NCI-H526 treated with DMSO at 0.1 percent for 48 hours (cell line): ENCODE results near the gene VGLL1.
A peak's percentile ranks its signal among the peaks of the same experiment; 100 is the strongest.

Source experiments
- DNase-seq: peaks from one replicate; lab custom pipeline; 2025; lab: John Stamatoyannopoulos, UW

VGLL1 gene

DNA sequence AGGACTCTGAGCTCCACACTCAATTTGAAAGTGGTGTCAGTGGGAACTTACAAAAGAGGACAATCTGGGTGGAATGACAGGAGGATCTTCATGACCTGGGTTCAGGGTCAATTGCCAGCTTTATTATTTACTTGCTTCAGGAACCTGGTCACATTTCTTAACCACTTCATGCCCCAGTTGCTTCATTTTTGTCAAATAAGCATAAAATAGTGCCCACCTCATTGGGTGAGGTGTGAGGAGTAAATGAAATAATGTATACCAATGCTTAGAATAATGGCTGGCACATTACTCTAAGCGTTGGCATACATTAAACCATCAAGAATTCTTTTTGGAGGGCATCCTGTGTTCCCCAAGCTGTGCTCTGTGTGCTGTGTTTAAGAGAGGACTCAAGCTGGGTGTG is 19.4 kb downstream of the VGLL1 start:
- DNase-seq: no peak

DNA sequence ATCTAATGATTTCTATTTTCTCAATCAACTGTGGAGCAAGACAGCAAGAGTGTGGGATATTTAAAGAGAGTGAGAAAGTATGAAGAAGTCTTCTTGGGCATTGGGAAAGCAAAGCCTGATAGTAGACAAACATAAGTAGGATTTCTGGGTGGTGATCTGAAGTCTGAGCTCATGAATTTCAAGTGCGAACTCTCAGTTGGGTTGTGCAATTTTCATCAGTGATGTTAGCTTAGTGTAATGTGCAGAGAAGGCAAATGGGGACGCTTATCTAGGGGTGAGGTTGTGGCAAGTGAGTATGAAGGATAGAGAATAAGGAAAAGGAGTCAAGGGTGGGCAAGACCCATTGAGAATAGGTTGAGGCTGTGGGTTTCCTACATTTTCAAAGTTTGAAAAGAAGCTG is 23.7 kb downstream of the VGLL1 start:
- DNase-seq: no peak

DNA sequence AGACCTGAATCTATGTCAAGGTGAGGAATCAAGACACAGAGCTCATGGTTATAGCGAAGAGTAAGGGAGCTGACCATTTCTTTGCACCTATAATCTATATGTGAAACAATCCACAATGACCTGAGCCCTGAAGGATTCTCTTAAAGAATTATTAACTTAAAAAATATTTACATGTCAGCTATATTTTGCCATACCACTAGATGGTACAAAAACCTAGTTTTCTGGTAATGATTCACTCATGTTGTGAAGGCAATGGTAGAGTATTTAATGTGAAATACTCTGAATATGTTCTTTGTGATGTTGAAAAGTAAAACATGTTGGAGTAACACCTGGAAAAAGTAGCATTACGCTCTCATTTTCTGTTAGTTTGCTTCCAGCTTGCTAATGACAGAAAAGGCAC is 40.0 kb downstream of the VGLL1 start:
- DNase-seq: no peak

DNA sequence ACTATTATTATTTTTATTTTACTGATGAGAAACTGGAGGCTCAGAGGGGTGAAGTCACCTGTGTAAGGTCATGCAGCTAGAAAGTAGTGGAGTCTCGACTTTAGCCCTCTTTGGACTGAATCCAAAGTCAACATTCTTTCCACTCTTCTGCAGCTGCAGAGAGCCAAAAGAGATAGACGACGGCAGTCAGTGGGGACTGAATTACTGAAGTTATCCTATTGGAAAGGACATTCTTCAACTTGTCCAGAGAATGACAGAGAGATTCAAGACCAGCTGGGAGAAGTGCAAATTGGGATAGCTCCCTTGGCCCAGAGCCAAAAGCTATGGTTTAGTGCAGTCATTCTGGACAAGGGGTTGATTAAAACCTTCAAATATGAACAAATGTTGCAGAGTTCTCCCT is 42.5 kb downstream of the VGLL1 start:
- DNase-seq: no peak

DNA sequence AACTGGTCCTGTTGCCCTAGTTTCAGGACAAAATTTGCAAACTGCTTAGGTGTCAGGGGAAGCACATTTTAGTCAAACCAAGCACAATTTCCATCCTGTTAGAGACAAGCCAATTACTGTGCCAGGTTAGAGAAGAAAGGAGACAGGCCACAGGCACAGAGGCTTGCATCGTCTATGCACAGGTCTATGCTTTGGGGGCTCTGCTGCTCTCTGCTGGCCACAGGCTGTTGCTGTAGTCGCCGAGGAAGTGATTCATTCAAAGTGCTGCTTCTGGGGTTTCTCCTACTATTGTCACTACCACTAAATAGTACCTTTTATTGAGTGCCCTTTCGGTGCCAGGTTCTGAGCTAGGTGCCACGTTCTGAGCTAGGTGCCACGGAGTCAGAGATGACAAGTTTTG is 45.5 kb downstream of the VGLL1 start:
- DNase-seq: peak; percentile 13

DNA sequence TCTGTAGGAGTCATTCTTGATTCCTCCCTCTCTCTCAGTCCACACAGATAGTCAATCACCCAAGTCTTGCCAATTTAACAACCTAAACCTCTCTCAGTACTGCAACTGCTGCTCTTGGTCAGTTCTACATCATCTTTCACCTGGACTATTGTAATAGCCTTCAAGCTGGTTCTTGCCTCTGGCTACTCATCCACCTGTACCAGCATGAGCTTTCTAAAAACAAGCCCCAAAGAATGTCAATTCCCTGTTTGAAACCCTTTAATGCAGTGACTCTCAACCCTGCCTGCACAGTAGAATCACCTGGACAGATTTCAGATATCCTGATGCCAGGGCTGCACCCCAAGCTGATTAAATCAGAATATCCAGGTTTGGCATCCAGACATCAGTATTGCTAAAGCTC is 48.3 kb downstream of the VGLL1 start:
- DNase-seq: no peak

DNA sequence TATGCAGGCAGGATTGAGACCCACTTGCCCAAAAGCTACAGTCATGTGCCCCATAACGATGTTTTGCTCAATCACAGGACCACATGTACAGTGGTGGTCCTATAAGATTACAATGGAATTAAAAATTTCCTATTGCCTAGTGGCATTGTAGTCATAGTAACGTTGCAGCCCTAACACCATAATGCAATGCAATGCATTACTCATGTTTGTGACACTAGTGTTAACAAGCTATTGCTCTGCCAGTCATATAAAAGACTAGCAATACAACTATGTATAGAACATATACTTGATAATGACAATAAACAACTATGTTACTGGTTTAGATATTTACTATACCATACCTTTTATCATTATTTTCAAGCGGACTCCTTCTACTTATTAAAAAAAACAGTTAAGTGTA is 50.6 kb downstream of the VGLL1 start:
- no peak for DNase-seq

DNA sequence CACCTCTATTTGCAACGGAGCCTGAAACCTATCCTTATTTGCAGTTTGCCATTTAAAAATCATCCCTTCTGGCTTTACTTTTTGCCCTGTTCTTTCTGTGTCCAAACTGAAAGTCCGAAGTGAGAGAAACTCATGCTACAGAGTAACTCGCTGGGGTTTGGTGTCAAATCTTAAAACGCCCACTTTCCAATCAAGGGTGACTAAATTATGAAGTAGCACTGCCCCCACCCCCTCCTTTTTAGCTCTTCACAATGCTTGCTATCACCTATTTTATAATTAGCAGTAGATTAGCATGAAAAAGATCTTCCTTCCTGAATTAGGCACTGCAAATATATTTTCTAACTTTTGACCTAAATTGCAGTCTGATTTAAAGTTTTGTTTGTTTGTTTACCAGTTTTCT is 52.5 kb downstream of the VGLL1 start:
- no peak for DNase-seq

DNA sequence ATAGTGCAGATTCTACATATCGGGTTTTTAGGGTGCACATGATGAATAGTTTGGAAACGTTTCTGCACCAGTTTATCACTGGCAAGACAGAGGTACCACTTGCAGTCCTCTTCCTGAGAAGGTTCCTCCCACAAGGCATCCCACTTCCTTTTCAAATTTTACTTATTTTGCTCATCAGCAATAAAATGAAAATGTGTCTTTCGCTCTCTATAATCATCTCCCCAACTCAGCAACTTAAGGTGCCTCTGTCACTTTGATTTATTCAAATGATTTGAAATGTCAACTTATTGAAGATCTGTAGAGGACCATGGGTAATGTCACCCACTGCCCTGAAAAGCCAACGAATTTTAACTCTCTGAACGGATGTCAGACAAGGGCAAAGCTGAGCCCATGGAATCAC is 53.2 kb downstream of the VGLL1 start:
- DNase-seq: no peak

DNA sequence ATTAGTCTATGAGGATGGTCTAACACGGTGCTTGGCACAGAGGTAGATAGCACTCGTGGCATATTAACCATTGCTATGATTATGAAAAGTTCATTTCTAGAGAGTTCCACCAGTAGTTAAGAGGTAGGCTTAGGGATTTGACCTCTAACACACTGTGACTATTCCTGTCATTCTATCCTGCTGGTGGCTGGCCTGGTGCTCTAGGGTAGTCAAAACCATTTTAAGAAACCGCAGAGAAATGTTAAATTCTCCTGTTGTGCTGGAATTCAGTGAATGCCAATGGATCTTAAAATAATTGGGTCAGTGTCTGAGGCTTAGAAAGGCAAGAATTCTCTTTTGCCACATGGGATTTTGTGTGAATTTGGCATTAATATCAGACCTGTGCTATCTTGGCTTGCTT is 53.9 kb downstream of the VGLL1 start:
- DNase-seq: no peak

DNA sequence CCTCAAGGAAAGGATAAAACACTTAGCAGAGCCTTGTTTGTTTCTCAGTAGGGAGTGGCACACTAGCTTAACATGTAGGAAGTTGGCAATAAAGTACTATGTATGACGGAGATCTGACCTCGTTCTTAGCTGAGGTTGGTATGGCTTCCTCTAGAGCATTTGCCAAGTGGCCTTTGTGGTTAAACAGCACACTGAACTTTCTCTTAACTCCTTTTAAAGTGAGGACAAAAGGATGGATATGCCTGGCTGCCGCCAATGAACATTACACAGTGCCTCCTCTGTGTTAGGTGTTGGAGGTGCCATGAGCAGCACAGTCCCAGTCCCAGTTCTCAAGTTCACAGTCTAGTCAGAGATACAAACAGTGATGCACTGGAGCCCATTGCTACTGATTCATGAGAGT is 54.4 kb downstream of the VGLL1 start:
- no peak for DNase-seq

DNA sequence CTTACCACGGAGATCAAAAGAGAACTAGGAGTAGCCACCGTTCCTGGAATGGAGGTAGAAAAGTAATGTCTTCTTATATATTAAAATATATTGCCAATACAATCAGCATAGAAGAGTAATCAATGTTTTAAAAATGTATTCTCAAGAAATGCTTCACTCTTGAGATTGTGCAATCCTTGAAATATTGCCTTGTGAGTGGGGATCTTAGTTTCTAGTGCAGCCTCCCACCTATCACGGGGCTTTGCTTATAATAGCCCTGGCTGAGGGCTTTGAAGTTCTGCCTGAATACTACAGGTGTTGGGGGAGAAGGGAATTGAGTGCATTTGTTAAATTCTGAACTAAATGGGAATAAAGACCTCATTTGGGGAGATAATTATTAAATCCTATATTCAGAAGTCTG is 55.5 kb downstream of the VGLL1 start:
- no peak for DNase-seq

DNA sequence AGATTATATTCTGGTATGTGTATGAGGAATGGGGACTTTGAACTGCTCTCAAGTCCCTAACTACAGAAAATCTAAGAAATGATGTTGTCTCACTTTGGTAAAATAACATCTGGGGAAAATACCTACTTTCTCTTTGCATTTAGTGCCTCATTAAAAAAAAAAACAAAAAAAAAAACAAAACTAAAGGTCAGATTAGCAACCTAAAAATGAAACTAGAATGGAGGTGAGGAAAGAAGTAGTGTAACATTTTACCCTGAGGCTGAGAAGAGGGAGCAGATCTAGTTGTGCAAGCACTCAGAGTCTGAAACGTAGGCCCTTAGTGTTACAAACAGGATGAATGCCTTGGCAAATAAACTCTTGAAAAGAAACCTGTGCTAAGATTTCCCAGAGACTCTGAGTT is 56.0 kb downstream of the VGLL1 start:
- no peak for DNase-seq

DNA sequence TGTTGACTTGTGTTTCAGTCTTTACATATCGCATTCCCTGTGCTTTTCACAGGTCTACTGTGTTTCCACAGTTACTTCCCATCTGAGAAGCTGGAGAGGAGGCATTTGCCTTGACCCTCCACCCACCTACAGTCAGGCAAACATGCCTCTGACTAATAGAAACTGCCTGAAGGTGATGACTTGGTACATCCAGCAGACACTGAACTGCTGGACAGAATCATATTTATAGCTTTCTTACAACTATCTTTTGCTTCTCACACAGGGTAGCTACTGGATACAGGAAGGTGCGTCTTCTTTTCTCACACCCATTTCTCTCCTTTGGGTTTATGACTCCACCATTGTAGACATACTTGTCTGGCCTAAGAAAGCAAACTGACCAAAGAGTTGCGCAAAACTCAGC is 58.0 kb downstream of the VGLL1 start:
- no peak for DNase-seq

DNA sequence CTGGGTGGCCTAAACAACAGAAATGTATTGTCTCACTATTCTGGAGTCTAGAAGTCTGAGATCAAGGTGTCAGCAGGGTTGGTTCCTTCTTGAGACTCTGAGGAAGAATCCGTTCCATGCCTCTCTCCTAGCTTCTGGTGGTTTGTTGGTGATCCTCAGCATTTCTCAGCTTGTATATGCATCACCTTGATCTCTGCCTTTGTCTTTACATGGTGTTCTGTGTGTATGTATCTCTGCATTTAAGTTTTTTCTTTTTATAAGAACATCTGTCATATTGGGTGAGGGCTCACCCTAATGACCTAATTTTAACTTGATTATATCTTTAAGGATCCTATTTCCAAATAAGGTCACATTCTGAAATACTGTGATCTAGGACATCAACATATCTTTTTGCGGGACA is 65.3 kb downstream of the VGLL1 start:
- no peak for DNase-seq

DNA sequence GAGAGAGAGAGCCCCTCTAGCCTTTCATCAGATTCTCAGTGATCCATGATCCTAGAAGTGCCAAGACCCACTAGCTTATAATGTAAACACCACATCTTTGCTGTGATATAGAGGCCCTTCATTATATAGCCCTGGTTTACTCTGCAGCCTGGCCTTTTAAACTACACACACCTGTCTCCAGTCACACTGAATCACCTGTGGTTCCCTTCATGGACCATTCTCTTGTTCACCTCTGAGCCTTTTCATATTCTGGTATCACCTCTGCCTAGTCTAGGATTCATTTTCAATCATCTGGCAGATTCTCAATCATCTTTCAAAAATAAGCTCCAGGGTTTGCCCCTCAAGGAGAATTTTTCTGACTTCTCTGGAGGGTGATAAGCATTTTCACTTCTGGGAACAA is 65.9 kb downstream of the VGLL1 start:
- no peak for DNase-seq

DNA sequence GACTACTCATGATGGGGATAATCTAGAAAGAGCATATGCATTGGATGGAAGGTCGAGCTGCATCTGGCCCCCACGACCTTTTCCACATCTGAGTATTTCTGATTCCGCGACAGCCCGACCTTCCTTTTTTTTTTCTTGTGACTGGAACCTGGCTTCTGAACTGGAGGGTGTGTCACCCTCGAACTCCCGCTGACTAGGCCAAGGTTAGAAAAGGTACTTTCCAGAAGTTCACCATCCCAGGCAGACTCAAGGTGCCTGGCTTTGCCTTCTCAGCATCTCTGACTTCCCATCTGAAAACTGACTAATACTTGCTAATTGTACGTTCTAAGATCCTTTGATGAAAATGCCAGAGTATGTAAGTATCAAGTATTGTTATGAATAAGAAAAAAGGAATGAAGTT is 66.6 kb downstream of the VGLL1 start:
- DNase-seq: no peak

DNA sequence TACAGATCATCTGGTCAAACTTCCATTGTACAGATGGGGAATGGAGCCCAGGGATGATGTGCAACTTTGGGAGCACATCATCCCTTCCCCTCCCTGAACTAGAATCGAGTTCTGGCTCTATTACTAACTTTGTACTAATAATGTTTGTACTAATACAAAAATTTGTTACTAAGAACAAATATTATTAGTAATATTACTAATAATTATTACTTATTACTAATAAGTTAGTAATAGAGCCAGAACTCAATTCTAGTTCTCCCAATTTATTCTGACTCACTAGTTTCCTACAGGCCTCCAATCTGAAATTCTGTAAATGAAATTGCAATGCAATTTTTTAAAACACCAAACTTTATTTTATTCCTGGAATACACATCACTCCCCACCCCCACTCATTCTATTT is 68.0 kb downstream of the VGLL1 start:
- no peak for DNase-seq
